Right lobe of liver (tissue), 6 donors: ENCODE results near the gene EHMT2. TPM values are rescaled to one million over a fixed set of nuclear protein-coding genes. Genes with fewer than 3 reads are reported as not detected.
"Not testable (repeated sequence)": the region's sequence is repeated elsewhere in the genome, so short reads cannot be mapped to it uniquely, and the experiment has no call there.

ENCODE experiments used
- ATAC-seq, 4 donors: fragments of 200-7000 bp; cut with Tn5 transposase; one replicate each; pipeline ENCODE4 v1.9.1; 2020; ENCODE audit warnings: mild to moderate bottlenecking in 4 of 4, moderate library complexity in 4 of 4
- DNase-seq, 3 donors: peaks; one replicate each; pipeline ENCODE4 v3.0.0-alpha.2; 2020
- H3K27ac ChIP-seq, 3 donors: fragments of 200-600 bp; one replicate each; pipeline ENCODE4 v1.8.0; 2022
- H3K27me3 ChIP-seq, 2 donors: fragments of 200-600 bp; one replicate each; pipeline ENCODE4 v1.8.0; 2022
- H3K36me3 ChIP-seq, 4 donors: fragments of 200-600 bp; sonication (generic) in 1 of 4; one replicate each; pipeline versions ENCODE4 v1.5.1 to v1.8.0; 2017 to 2022; ENCODE audit warnings: control low read depth in 1 of 4
- H3K4me1 ChIP-seq, 4 donors: fragments of 200-600 bp; sonication (generic) in 1 of 4; one replicate each; pipeline versions ENCODE4 v1.5.1 to v1.8.0; 2017 to 2022; ENCODE audit warnings: control low read depth in 1 of 4
- H3K4me3 ChIP-seq, 3 donors: fragments of 200-600 bp; one replicate each; pipeline ENCODE4 v1.8.0; 2022
- H3K9me3 ChIP-seq, 4 donors: fragments of 200-600 bp; sonication (generic) in 1 of 4; one replicate each; pipeline versions ENCODE4 v1.5.1 to v1.8.0; 2017 to 2022; ENCODE audit warnings: control low read depth in 1 of 4
- POLR2A ChIP-seq: fragments of 450-650 bp; IDR thresholded peaks from one replicate; pipeline ENCODE4 v1.6.1; 2017; ENCODE audit warnings: antibody characterized with exemption, mild to moderate bottlenecking
- WGBS: methylation state at CpG from one replicate; pipeline ENCODE4 v1.1.6; 2018; ENCODE audit warnings: low coverage, low lambda C conversion rate; ENCODE audit not compliant: insufficient coverage; ENCODE audit errors: missing lambda C conversion rate; 5-methylcytosine and 5-hydroxymethylcytosine counted together
- intact Hi-C, 2 donors: fragments of 100-400 bp; cut with DNase I; formaldehyde crosslinking; loops; one replicate each; pipeline versions ENCODE4 v1.11.2 to v1.14.1; 2022
- total RNA-seq, 6 experiments: library from RNA; depleted of rRNA in 2 of 6; stranded (reverse); fragments of >200 nt in 2 of 6; fragmentation: NEBNext Ultra II Directional in 3 of 6; extraction: Animal tissue kit (Norgen Biotek cat#: 25700) in 3 of 6; gene quantifications; one replicate each; pipeline versions ENCODE4 v1.1.0 to v1.2.4, GENCODE V29; 2016 to 2023
- TF ChIP-seq, protein P1 (sequence below), 4 donors: fragments of 200-600 bp in 3 of 4; fragments of 450-650 bp in 1 of 4; IDR thresholded peaks; one replicate each; pipeline versions ENCODE4 v1.5.1 to v1.8.0; 2016 to 2022; ENCODE audit warnings: antibody characterized with exemption in 4 of 4, mild to moderate bottlenecking in 2 of 4
- donor health status: DM: no; HTN: yes; CAD: no.
- donor health status: DM: no; HTN: no; CAD: no.
- donor health status: DM: no; HTN: no; CAD: no.
- donor health status: DM: no; HTN: yes; CAD: no.
- donor health status: DM: no; HTN: yes; CAD: no.

The EHMT2 gene
- total RNA-seq, 6 experiments from 2014 or later = 10.7 to 20.1 (median 13.3) TPM

DNA sequence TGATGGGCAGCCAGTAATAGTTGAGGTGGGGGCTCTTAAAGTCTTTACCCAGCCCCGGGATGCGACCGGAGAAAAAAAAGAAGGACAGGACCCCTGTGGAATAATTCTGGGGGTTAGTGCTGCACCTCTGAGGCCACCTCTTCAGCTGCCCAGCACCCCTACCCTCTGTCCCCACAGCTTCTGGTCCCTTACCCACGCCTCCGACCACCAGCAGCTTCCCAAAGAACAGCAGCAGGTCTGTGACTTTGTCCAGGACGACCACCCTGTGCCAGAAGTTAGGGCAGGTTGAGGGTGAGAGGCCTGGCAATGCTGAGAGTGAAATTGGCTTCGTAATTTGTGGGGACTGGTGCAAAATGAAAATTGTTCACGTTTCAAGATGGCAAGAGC, 32.7 kb downstream of the EHMT2 start:
- Histone ChIP-seq H3K27me3 (no peaks in the 10 kb centered on the region), H3K27ac (no peak overlapping the region), H3K4me1 (peaks cover 0 to 18% (median 0%) of the 10 kb centered on the region in 4 donors), H3K36me3 (peaks cover 0 to 6% (median 2%) of the 10 kb centered on the region in 4 donors), H3K9me3 (no peaks in the 10 kb centered on the region), H3K4me3 (no peak overlapping the region)
- ATAC-seq (no peak), DNase-seq (no peak)
- intact Hi-C loops = no loop called here
- WGBS = 81% methylated on average over 5 of the region's 8 CpGs
- TF ChIP-seq, protein P1, sequence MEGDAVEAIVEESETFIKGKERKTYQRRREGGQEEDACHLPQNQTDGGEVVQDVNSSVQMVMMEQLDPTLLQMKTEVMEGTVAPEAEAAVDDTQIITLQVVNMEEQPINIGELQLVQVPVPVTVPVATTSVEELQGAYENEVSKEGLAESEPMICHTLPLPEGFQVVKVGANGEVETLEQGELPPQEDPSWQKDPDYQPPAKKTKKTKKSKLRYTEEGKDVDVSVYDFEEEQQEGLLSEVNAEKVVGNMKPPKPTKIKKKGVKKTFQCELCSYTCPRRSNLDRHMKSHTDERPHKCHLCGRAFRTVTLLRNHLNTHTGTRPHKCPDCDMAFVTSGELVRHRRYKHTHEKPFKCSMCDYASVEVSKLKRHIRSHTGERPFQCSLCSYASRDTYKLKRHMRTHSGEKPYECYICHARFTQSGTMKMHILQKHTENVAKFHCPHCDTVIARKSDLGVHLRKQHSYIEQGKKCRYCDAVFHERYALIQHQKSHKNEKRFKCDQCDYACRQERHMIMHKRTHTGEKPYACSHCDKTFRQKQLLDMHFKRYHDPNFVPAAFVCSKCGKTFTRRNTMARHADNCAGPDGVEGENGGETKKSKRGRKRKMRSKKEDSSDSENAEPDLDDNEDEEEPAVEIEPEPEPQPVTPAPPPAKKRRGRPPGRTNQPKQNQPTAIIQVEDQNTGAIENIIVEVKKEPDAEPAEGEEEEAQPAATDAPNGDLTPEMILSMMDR (IDR thresholded peaks at IDR 0.05) = no peak
- no peak for TF ChIP-seq POLR2A

DNA sequence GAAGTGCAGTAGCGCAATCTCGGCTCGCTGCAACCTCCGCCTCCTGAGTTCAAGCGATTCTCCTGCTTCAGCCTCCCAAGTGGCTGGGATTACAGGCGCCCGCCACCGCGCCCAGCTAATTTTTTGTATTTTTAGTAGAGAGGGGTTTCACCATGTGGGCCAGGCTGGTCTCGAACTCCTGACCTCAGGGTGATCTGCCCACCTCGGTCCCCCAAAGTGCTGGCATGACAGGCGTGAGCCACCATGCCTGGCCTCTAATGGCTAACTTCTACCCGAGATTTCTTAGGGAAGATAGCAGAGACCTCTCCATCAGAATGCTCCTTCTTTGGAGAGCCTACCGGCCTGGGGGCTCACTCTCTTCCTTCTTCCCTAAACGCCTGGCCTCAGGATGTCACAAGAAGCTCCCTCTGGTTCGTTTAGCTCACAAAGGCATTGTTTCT, 33.4 kb downstream of the EHMT2 start:
- H3K36me3 ChIP-seq = peaks cover 0 to 12% (median 3%) of the 10 kb centered on the region in 4 donors
- ATAC-seq, H3K9me3 ChIP-seq, H3K27me3 ChIP-seq, DNase-seq, intact Hi-C loops: not testable (repeated sequence)
- 15% methylated on average over 11 of the region's 16 CpGs for WGBS
- H3K4me3 ChIP-seq = peak overlapping the region; percentile 43 to 59 (median 53)
- H3K27ac ChIP-seq = peak overlapping the region; percentile 14 to 75 (median 73)
- peaks cover 0 to 18% (median 0%) of the 10 kb centered on the region in 4 donors for H3K4me1 ChIP-seq

DNA sequence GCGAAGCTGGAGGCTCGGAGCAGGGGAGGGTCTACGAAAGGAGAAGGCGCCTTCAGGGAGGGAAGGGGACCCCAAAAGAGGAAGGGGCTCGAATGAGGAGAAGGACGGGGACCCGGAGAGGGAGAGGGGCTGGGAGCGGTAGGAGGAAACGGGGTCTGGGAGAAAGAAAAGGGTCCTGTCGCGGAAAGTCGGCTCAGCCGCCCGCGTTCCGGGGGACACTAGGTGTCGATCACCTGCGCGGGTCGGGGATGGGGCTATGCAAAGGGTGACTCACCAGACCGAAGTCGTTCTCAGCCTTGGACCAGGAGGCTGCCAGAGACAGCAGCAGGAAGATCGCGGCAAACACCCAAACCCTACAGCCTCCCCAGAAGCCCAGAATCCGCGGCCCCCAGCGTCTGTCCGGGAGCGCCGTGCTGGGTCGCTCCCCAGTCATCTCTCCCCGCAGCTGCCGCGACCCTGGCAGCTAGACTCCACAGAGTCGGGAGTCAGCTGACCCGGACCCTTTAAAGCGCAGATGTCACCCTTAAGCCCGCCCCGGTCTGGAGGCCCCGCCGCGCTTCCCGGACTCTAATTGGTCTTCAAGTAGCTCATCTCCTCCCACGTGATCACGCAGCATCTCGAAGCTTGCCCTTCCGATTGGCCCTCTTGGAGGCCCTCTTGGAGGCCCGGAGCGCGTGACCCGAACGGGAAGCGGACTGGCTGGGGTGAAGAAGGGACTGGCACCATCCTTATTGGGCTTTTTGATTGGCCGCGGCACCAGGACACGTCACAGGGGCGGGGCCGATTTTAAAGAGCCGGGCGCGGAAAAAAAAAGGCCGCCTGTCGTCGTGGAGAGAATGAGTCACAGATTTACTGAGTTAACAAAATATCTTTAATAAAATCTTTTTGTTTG, 34.9 kb downstream of the EHMT2 start, which contains the start of gene NEU1:
TSS of gene NEU1 (minus strand) at position 478 of the 892 bp plus-strand sequence. CDS start at position 433, 45 bp downstream.
- TF ChIP-seq, protein P1 (IDR thresholded peaks at IDR 0.05) = no peak
- peak; percentile 96 for TF ChIP-seq POLR2A
- Histone ChIP-seq H3K4me1 (peaks cover 0 to 18% (median 0%) of the 10 kb centered on the region in 4 donors), H3K27ac (peak within 1 kb of the TSS; percentile 60 to 83 (median 73)), H3K27me3 (no peaks in the 10 kb centered on the region), H3K9me3 (no peaks in the 10 kb centered on the region), H3K36me3 (peaks cover 0 to 24% (median 3%) of the 10 kb centered on the region in 4 donors), H3K4me3 (peak within 1 kb of the TSS; percentile 74 to 93 (median 82))
- ATAC-seq = peak; percentile 92 to 96 (median 95)
- WGBS = under 1% methylated on average over 37 of the region's 64 CpGs
- DNase-seq = peak; percentile 100
- intact Hi-C loops = no loop called here

DNA sequence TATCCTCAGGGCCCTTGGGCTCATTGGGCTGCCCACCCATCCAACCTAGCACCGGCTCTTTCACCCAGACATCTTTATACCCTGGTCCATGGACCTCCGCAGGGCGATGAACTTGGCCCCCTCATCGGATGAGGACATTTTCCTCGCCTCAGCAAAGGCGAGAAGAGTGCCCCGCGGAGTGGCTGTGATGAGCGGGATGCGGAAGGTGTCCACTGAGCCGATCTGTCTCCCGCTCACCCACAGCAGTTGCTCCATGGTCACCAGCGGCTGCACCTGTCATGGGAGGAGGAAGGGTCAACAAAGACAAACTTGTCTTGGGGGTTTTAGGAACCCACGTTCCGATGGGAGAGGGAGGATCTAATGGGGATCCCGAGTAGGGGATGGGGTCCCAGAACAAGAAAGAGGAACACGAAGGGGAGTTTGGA, 35.6 kb downstream of the EHMT2 start:
- peaks cover 0 to 24% (median 3%) of the 10 kb centered on the region in 4 donors for H3K36me3 ChIP-seq
- intact Hi-C loops = no loop called here

More for the DNA sequence above, 35.6 kb downstream of the EHMT2 start:
- H3K9me3 ChIP-seq = no peaks in the 10 kb centered on the region
- TF ChIP-seq, protein P1 (IDR thresholded peaks at IDR 0.05) = no peak
- TF ChIP-seq POLR2A = no peak
- H3K27ac ChIP-seq = peak overlapping the region; percentile 60 to 83 (median 71)
- no peak for ATAC-seq
- H3K27me3 ChIP-seq = no peaks in the 10 kb centered on the region
- DNase-seq = no peak
- peak overlapping the region; percentile 74 to 93 (median 82) for H3K4me3 ChIP-seq
- peaks cover 0 to 18% (median 0%) of the 10 kb centered on the region in 4 donors for H3K4me1 ChIP-seq
- WGBS = 41% methylated on average over 17 of the region's 17 CpGs
